RWPE2 (cell line): ENCODE data around the gene NEXN.

ENCODE experiments used
- ATAC-seq: fragments of 200-7000 bp; cut with Tn5 transposase; 3 replicates; pipeline ENCODE4 v1.9.1; 2021; ENCODE audit warnings: low read depth
- DNase-seq: peaks from one replicate; pipeline ENCODE4 v3.0.0-alpha.2; 2020; ENCODE audit warnings: low spot score
- H3K27ac ChIP-seq: fragments of 450-650 bp; 2 replicates; pipeline ENCODE4 v1.5.1; 2017; ENCODE audit warnings: mild to moderate bottlenecking; ENCODE audit not compliant: poor library complexity, severe bottlenecking
- H3K27me3 ChIP-seq: fragments of 250-450 bp; sonication (Bioruptor Pico); 2 replicates; pipeline ENCODE4 v1.5.1; 2021; ENCODE audit warnings: mild to moderate bottlenecking, moderate library complexity; ENCODE audit not compliant: insufficient read depth, poor library complexity, severe bottlenecking
- H3K36me3 ChIP-seq: fragments of 250-450 bp; sonication (Bioruptor Pico); 2 replicates; pipeline ENCODE4 v1.5.1; 2020; ENCODE audit warnings: low read depth, mild to moderate bottlenecking, moderate library complexity
- H3K4me1 ChIP-seq: fragments of 250-450 bp; sonication (Bioruptor Pico); 2 replicates; pipeline ENCODE4 v1.5.1; 2021; ENCODE audit warnings: mild to moderate bottlenecking, moderate library complexity; ENCODE audit not compliant: insufficient read depth, poor library complexity, severe bottlenecking
- H3K4me3 ChIP-seq: fragments of 250-450 bp; sonication (Bioruptor Pico); 2 replicates; pipeline ENCODE4 v1.5.1; 2021; ENCODE audit warnings: mild to moderate bottlenecking, moderate library complexity; ENCODE audit not compliant: severe bottlenecking
- H3K9me3 ChIP-seq: fragments of 250-450 bp; sonication (Bioruptor Pico); 2 replicates; pipeline ENCODE4 v1.5.1; 2021; ENCODE audit warnings: mild to moderate bottlenecking, moderate library complexity; ENCODE audit not compliant: severe bottlenecking
- CTCF ChIP-seq: fragments of 450-650 bp; IDR thresholded peaks from one replicate; pipeline ENCODE4 v1.5.1; 2017; ENCODE audit warnings: mild to moderate bottlenecking, moderate library complexity; ENCODE audit not compliant: poor library complexity, severe bottlenecking

Gene NEXN

GRCh38 chr1:77866296-77866695 lies 22.1 kb upstream of the NEXN start:
- H3K9me3 ChIP-seq: no peaks in the 10 kb centered on the region
- no peaks in the 10 kb centered on the region for H3K27me3 ChIP-seq
- no peaks in the 10 kb centered on the region for H3K4me1 ChIP-seq
- H3K4me3 ChIP-seq: no peak overlapping the region
- 0 out of 3 replicates have a peak, but pooled peaks have one; percentile 23 for ATAC-seq
- no peak for TF ChIP-seq CTCF
- H3K27ac ChIP-seq: no peak overlapping the region
- H3K36me3 ChIP-seq: peaks cover 14% of the 10 kb centered on the region
- no peak for DNase-seq

- Histone ChIP-seq H3K27me3 (no peaks in the 10 kb centered on the region), H3K36me3 (peaks cover 10% of the 10 kb centered on the region), H3K9me3 (no peaks in the 10 kb centered on the region), H3K4me1 (peaks cover 15% of the 10 kb centered on the region), H3K27ac (no peak overlapping the region), H3K4me3 (no peak overlapping the region)
- ATAC-seq (no peak), DNase-seq (no peak)
- TF ChIP-seq CTCF: no peak
Measured at GRCh38 chr1:77872645-77873044, 15.8 kb upstream of the NEXN start.

- TF ChIP-seq CTCF: no peak
- H3K9me3 ChIP-seq: no peaks in the 10 kb centered on the region
- H3K27ac ChIP-seq: peak overlapping the region; percentile 79
- no peaks in the 10 kb centered on the region for H3K27me3 ChIP-seq
- ATAC-seq (no peak), DNase-seq (no peak)
- H3K36me3 ChIP-seq: peaks cover 4% of the 10 kb centered on the region
- H3K4me1 ChIP-seq: peaks cover 15% of the 10 kb centered on the region
- no peak overlapping the region for H3K4me3 ChIP-seq
Measured at GRCh38 chr1:77873461-77873860, 15.0 kb upstream of the NEXN start.

GRCh38 chr1:77874804-77875445 lies 13.5 kb upstream of the NEXN start:
- Histone ChIP-seq H3K9me3 (no peaks in the 10 kb centered on the region), H3K4me1 (peaks cover 15% of the 10 kb centered on the region), H3K36me3 (no peaks in the 10 kb centered on the region; the same call in none of the 2 replicates), H3K27ac (peak overlapping the region; percentile 79), H3K27me3 (no peaks in the 10 kb centered on the region), H3K4me3 (no peak overlapping the region)
- ATAC-seq (peak; percentile 99), DNase-seq (no peak)
- TF ChIP-seq CTCF: no peak

- H3K27ac ChIP-seq: peak overlapping the region; percentile 79
- no peak overlapping the region for H3K4me3 ChIP-seq
- H3K36me3 ChIP-seq: no peaks in the 10 kb centered on the region; the same call in none of the 2 replicates
- peaks cover 15% of the 10 kb centered on the region for H3K4me1 ChIP-seq
- H3K27me3 ChIP-seq: no peaks in the 10 kb centered on the region
- DNase-seq (no peak), ATAC-seq (no peak)
- TF ChIP-seq CTCF: no peak
- H3K9me3 ChIP-seq: no peaks in the 10 kb centered on the region
Measured at GRCh38 chr1:77876884-77877283, 11.5 kb upstream of the NEXN start.
